ENCODE results near the gene GPD1L. TPM values are rescaled to one million over a fixed set of nuclear protein-coding genes. Genes with fewer than 3 reads are reported as not detected.
A peak's percentile ranks its signal among the peaks of the same experiment; 100 is the strongest.

Gene GPD1L
- total RNA-seq, 1 donor: 10.1 TPM

GRCh38 chr3:32153414-32154204 is 47.2 kb downstream of the GPD1L start:
- H3K4me1 ChIP-seq (ENCODE audit: insufficient read depth, low read length): no peaks in the 10 kb centered on the region
- no peak for DNase-seq (ENCODE audit: insufficient read length, low spot score, missing footprints)

GRCh38 chr3:32154205-32154579 is 47.8 kb downstream of the GPD1L start:
- H2AFZ ChIP-seq (ENCODE audit: low read length): no peak overlapping the region
- peak; percentile 39 for TF ChIP-seq CTCF (IDR thresholded peaks at IDR 0.05; ENCODE audit: extremely low read depth, low read depth, low read length)
- no peak overlapping the region for H3K4me3 ChIP-seq (ENCODE audit: insufficient read depth, low read length)
- no peaks in the 10 kb centered on the region for H4K20me1 ChIP-seq (ENCODE audit: insufficient read depth, low read length)
- peak; percentile 85 for DNase-seq (ENCODE audit: insufficient read length, low spot score, missing footprints)
- no peaks in the 10 kb centered on the region for H3K4me1 ChIP-seq (ENCODE audit: insufficient read depth, low read length)
- H3K4me2 ChIP-seq (ENCODE audit: insufficient read depth, low read length): no peak overlapping the region
- H3K27ac ChIP-seq (ENCODE audit: low read depth, low read length): no peak overlapping the region
- H3K27me3 ChIP-seq (ENCODE audit: insufficient read depth, low read length): no peaks in the 10 kb centered on the region
- no peaks in the 10 kb centered on the region for H3K36me3 ChIP-seq (ENCODE audit: insufficient read depth, low read length)
- H3K79me2 ChIP-seq (ENCODE audit: insufficient read depth, low read length): no peaks in the 10 kb centered on the region
- H3K9me3 ChIP-seq (ENCODE audit: low read depth, low read length): no peaks in the 10 kb centered on the region

More at GRCh38 chr3:32153414-32154204, 47.2 kb downstream of the GPD1L start:
- no peaks in the 10 kb centered on the region for H4K20me1 ChIP-seq (ENCODE audit: insufficient read depth, low read length)
- no peaks in the 10 kb centered on the region for H3K36me3 ChIP-seq (ENCODE audit: insufficient read depth, low read length)
- H3K9me3 ChIP-seq (ENCODE audit: low read depth, low read length): no peaks in the 10 kb centered on the region
- no peak overlapping the region for H3K27ac ChIP-seq (ENCODE audit: low read depth, low read length)
- no peak overlapping the region for H3K4me3 ChIP-seq (ENCODE audit: insufficient read depth, low read length)
- H3K79me2 ChIP-seq (ENCODE audit: insufficient read depth, low read length): no peaks in the 10 kb centered on the region
- H3K4me2 ChIP-seq (ENCODE audit: insufficient read depth, low read length): no peak overlapping the region
- no peak for TF ChIP-seq CTCF (IDR thresholded peaks at IDR 0.05; ENCODE audit: extremely low read depth, low read depth, low read length)
- no peaks in the 10 kb centered on the region for H3K27me3 ChIP-seq (ENCODE audit: insufficient read depth, low read length)
- H2AFZ ChIP-seq (ENCODE audit: low read length): no peak overlapping the region

- no peak overlapping the region for H3K27ac ChIP-seq (ENCODE audit: low read depth, low read length)
- H3K9me3 ChIP-seq (ENCODE audit: low read depth, low read length): no peaks in the 10 kb centered on the region
- H3K4me2 ChIP-seq (ENCODE audit: insufficient read depth, low read length): no peak overlapping the region
- no peak overlapping the region for H2AFZ ChIP-seq (ENCODE audit: low read length)
- no peak for TF ChIP-seq CTCF (IDR thresholded peaks at IDR 0.05; ENCODE audit: extremely low read depth, low read depth, low read length)
- no peaks in the 10 kb centered on the region for H3K27me3 ChIP-seq (ENCODE audit: insufficient read depth, low read length)
- H3K36me3 ChIP-seq (ENCODE audit: insufficient read depth, low read length): no peaks in the 10 kb centered on the region
- no peak overlapping the region for H3K4me3 ChIP-seq (ENCODE audit: insufficient read depth, low read length)
- no peaks in the 10 kb centered on the region for H3K4me1 ChIP-seq (ENCODE audit: insufficient read depth, low read length)
- H3K79me2 ChIP-seq (ENCODE audit: insufficient read depth, low read length): no peaks in the 10 kb centered on the region
- no peak for DNase-seq (ENCODE audit: insufficient read length, low spot score, missing footprints)
- H4K20me1 ChIP-seq (ENCODE audit: insufficient read depth, low read length): no peaks in the 10 kb centered on the region
Measured at GRCh38 chr3:32155117-32155516, 48.7 kb downstream of the GPD1L start.

GRCh38 chr3:32157600-32158264 is 51.3 kb downstream of the GPD1L start:
- no peaks in the 10 kb centered on the region for H3K79me2 ChIP-seq (ENCODE audit: insufficient read depth, low read length)
- no peak overlapping the region for H3K4me2 ChIP-seq (ENCODE audit: insufficient read depth, low read length)
- no peak overlapping the region for H2AFZ ChIP-seq (ENCODE audit: low read length)
- no peaks in the 10 kb centered on the region for H3K36me3 ChIP-seq (ENCODE audit: insufficient read depth, low read length)
- no peak overlapping the region for H3K27ac ChIP-seq (ENCODE audit: low read depth, low read length)
- DNase-seq (ENCODE audit: insufficient read length, low spot score, missing footprints): no peak
- H3K4me1 ChIP-seq (ENCODE audit: insufficient read depth, low read length): no peaks in the 10 kb centered on the region
- TF ChIP-seq CTCF (IDR thresholded peaks at IDR 0.05; ENCODE audit: extremely low read depth, low read depth, low read length): no peak
- no peaks in the 10 kb centered on the region for H4K20me1 ChIP-seq (ENCODE audit: insufficient read depth, low read length)
- no peak overlapping the region for H3K4me3 ChIP-seq (ENCODE audit: insufficient read depth, low read length)
- H3K27me3 ChIP-seq (ENCODE audit: insufficient read depth, low read length): no peaks in the 10 kb centered on the region
- H3K9me3 ChIP-seq (ENCODE audit: low read depth, low read length): no peaks in the 10 kb centered on the region
